Kidney (tissue), 14 donors: ENCODE measurements around the gene TSPAN31. TPM values are rescaled to one million over a fixed set of nuclear protein-coding genes. Genes with fewer than 3 reads are reported as not detected.

Source experiments
- DNase-seq, 5 donors: peaks; one replicate each; pipeline ENCODE4 v3.0.0-alpha.2; 2013 to 2020
- FAIRE-seq: peaks from 2 replicates; lab custom pipeline; 2012; peaks lifted over from hg19 to GRCh38; lab: Jason Lieb, UNC
- H3K27ac ChIP-seq, 2 donors: one replicate each; pipeline ENCODE4 v1.7.0; 2013; ENCODE audit warnings: low read depth in 2 of 2, low read length in 2 of 2, inconsistent platforms in 1 of 2
- H3K27me3 ChIP-seq: one replicate; pipeline ENCODE4 v1.7.1; 2013; ENCODE audit warnings: low read length, inconsistent platforms; ENCODE audit not compliant: control insufficient read depth, insufficient read depth
- H3K36me3 ChIP-seq, 3 donors: one replicate each; pipeline versions ENCODE4 v1.7.0 to v1.7.1; 2013; ENCODE audit warnings: low read length in 3 of 3, control low read depth in 1 of 3, inconsistent platforms in 1 of 3; ENCODE audit not compliant: insufficient read depth in 3 of 3, control insufficient read depth in 2 of 3
- H3K4me1 ChIP-seq, 3 donors: one replicate each; pipeline versions ENCODE4 v1.7.0 to v1.7.1; 2013; ENCODE audit warnings: low read length in 3 of 3, inconsistent platforms in 1 of 3, low read depth in 1 of 3; ENCODE audit not compliant: control insufficient read depth in 2 of 3, insufficient read depth in 2 of 3
- H3K4me3 ChIP-seq, 3 donors: one replicate each; pipeline versions ENCODE4 v1.7.0 to v1.8.1; 2013; ENCODE audit warnings: low read length in 3 of 3, control low read depth in 1 of 3, inconsistent platforms in 1 of 3
- H3K9ac ChIP-seq, 3 donors: one replicate each; pipeline versions ENCODE4 v1.7.0 to v1.7.1; 2013; ENCODE audit warnings: low read length in 3 of 3, control low read depth in 1 of 3, inconsistent platforms in 1 of 3
- H3K9me3 ChIP-seq, 3 donors: one replicate each; pipeline versions ENCODE4 v1.7.0 to v1.7.1; 2013; ENCODE audit warnings: low read length in 3 of 3, control low read depth in 1 of 3, inconsistent platforms in 1 of 3; ENCODE audit not compliant: control insufficient read depth in 2 of 3, insufficient read depth in 1 of 3
- intact Hi-C: fragments of 100-400 bp; cut with DNase I; formaldehyde crosslinking; loops from one replicate; pipeline ENCODE4 v1.11.1; 2022
- polyA plus RNA-seq: library from polyadenylated mRNA; stranded (reverse); fragments of 350-450 nt; fragmentation: Illumina TruSeq; extraction: RNeasy Lipid Tissue Mini Kit (QIAGEN cat#74804); gene quantifications from one replicate; pipeline ENCODE4 v1.2.3, GENCODE V29; 2014; ENCODE audit warnings: low read depth, low replicate concordance; ENCODE audit not compliant: insufficient read depth
- total RNA-seq: library from RNA; stranded (reverse); fragmentation: NEBNext Ultra II Directional; extraction: Animal tissue kit (Norgen Biotek cat#: 25700); gene quantifications from one replicate; pipeline ENCODE4 v1.2.1, GENCODE V29; 2021
- TF ChIP-seq, protein P1 (sequence below): IDR thresholded peaks from 3 replicates; pipeline ENCODE4 v1.5.1; 2012; ENCODE audit warnings: mild to moderate bottlenecking, moderate library complexity, borderline replicate concordance; ENCODE audit not compliant: insufficient read depth; ENCODE audit errors: extremely low read depth
- donor health status: control.
- donor health status: control.
- donor health status: control.
- donor health status: control.
- donor health status: control.
- donor health status: DM: yes; HTN: yes; CAD: no.
- donor health status: Normal renal cell carcinoma (clear cell type).

Gene TSPAN31
- total and polyA plus RNA-seq, 2 donors from 2014 or later = 53.3 to 60.1 TPM

GRCh38 chr12:57715786-57716185 is 29.1 kb upstream of the TSPAN31 start:
- TF ChIP-seq, protein P1, sequence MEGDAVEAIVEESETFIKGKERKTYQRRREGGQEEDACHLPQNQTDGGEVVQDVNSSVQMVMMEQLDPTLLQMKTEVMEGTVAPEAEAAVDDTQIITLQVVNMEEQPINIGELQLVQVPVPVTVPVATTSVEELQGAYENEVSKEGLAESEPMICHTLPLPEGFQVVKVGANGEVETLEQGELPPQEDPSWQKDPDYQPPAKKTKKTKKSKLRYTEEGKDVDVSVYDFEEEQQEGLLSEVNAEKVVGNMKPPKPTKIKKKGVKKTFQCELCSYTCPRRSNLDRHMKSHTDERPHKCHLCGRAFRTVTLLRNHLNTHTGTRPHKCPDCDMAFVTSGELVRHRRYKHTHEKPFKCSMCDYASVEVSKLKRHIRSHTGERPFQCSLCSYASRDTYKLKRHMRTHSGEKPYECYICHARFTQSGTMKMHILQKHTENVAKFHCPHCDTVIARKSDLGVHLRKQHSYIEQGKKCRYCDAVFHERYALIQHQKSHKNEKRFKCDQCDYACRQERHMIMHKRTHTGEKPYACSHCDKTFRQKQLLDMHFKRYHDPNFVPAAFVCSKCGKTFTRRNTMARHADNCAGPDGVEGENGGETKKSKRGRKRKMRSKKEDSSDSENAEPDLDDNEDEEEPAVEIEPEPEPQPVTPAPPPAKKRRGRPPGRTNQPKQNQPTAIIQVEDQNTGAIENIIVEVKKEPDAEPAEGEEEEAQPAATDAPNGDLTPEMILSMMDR = no peak
- H3K9me3 ChIP-seq = no peaks in the 10 kb centered on the region
- intact Hi-C loops = no loop called here
- H3K27ac ChIP-seq = no peak overlapping the region
- no peaks in the 10 kb centered on the region for H3K4me1 ChIP-seq
- FAIRE-seq (no peak), DNase-seq (no peak)
- peaks cover 2 to 47% (median 23%) of the 10 kb centered on the region in 3 donors for H3K36me3 ChIP-seq
- no peaks in the 10 kb centered on the region for H3K27me3 ChIP-seq
- H3K4me3 ChIP-seq = no peak overlapping the region
- H3K9ac ChIP-seq = no peak overlapping the region

GRCh38 chr12:57716305-57716704 is 28.5 kb upstream of the TSPAN31 start:
- no peaks in the 10 kb centered on the region for H3K27me3 ChIP-seq
- H3K9ac ChIP-seq = no peak overlapping the region
- H3K4me3 ChIP-seq = no peak overlapping the region
- peaks cover 2 to 47% (median 26%) of the 10 kb centered on the region in 3 donors for H3K36me3 ChIP-seq
- DNase-seq (no peak), FAIRE-seq (no peak)
- TF ChIP-seq, protein P1 = no peak
- no peaks in the 10 kb centered on the region for H3K9me3 ChIP-seq
- H3K27ac ChIP-seq = no peak overlapping the region
- intact Hi-C loops = no loop called here
- no peaks in the 10 kb centered on the region for H3K4me1 ChIP-seq

DNA sequence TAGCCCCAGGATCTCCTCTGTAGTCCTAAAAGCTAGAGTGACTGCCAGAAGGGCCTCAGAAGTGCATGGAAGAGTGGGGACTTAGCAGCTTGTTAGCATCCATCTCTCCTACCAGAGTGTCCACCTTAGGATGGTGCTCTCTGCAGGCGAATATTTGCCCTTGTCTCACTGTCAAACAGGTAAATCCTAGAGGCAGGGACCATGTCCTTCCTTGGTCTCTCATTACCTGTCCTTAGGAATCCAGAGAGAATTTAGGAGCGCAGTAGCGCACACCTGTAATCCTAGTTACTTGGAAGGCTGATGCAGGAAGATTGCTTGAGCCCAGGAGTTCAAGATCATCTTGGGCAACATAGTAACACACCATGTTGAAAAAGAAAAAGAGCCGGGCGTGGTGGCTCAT is 27.7 kb upstream of the TSPAN31 start:
- TF ChIP-seq, protein P1 = no peak
- peaks cover 2 to 47% (median 28%) of the 10 kb centered on the region in 3 donors for H3K36me3 ChIP-seq
- no peaks in the 10 kb centered on the region for H3K9me3 ChIP-seq
- no peaks in the 10 kb centered on the region for H3K4me1 ChIP-seq
- no peak overlapping the region for H3K4me3 ChIP-seq
- H3K27ac ChIP-seq = no peak overlapping the region
- DNase-seq = no peak
- intact Hi-C loops = no loop called here
- no peak for FAIRE-seq
- no peaks in the 10 kb centered on the region for H3K27me3 ChIP-seq
- H3K9ac ChIP-seq = no peak overlapping the region
